Left renal cortex interstitium (tissue), 4 donors: ENCODE data around the gene TAAR9. TPM values are rescaled to one million over a fixed set of nuclear protein-coding genes. Genes with fewer than 3 reads are reported as not detected.
"Not testable (repeated sequence)": the region's sequence is repeated elsewhere in the genome, so short reads cannot be mapped to it uniquely, and the experiment has no call there.

Source experiments
- DNase-seq, 4 donors: peaks; one replicate each; pipeline ENCODE4 v3.0.0-alpha.2; 2013; ENCODE audit warnings: low read depth in 4 of 4, low spot score in 2 of 4, missing footprints in 1 of 4
- polyA plus RNA-seq, 4 donors: library from polyadenylated mRNA; unstranded; fragments of 120-200 nt; gene quantifications; one replicate each; pipeline ENCODE4 v1.2.1, GENCODE V29; 2013; ENCODE audit not compliant: insufficient read length in 4 of 4

Gene TAAR9
- polyA plus RNA-seq, 4 donors = not detected

- no peak for DNase-seq
Observed at GRCh38 chr6:132513831-132514545, 24.1 kb upstream of the TAAR9 start.

- no peak for DNase-seq
Observed at GRCh38 chr6:132515386-132515785, 22.7 kb upstream of the TAAR9 start.

- DNase-seq = no peak
Observed at GRCh38 chr6:132520953-132521352, 17.1 kb upstream of the TAAR9 start.

GRCh38 chr6:132524646-132525045, 13.4 kb upstream of the TAAR9 start:
- no peak for DNase-seq

- no peak for DNase-seq
Observed at GRCh38 chr6:132525866-132526265, 12.2 kb upstream of the TAAR9 start.

- no peak for DNase-seq
Observed at GRCh38 chr6:132526461-132526860, 11.6 kb upstream of the TAAR9 start.

- no peak for DNase-seq
Observed at GRCh38 chr6:132527791-132528190, 10.3 kb upstream of the TAAR9 start.

- peak in 3 of 4 donors; percentile 54 to 60 (median 59) for DNase-seq
Observed at GRCh38 chr6:132530293-132530974, 7.6 kb upstream of the TAAR9 start.

GRCh38 chr6:132534546-132534945, 3.5 kb upstream of the TAAR9 start:
- DNase-seq = not testable (repeated sequence)

- no peak for DNase-seq
Observed at GRCh38 chr6:132537145-132537544, 932 bp upstream of the TAAR9 start.

- no peak for DNase-seq
Observed at GRCh38 chr6:132544826-132545225, 6.7 kb downstream of the TAAR9 start.

- no peak for DNase-seq
Observed at GRCh38 chr6:132548746-132549463, 10.8 kb downstream of the TAAR9 start.

GRCh38 chr6:132551214-132551613, 13.1 kb downstream of the TAAR9 start:
- no peak for DNase-seq

- no peak for DNase-seq
Observed at GRCh38 chr6:132552372-132552771, 14.3 kb downstream of the TAAR9 start, which contains the start of gene TAAR8. TAAR8 (plus strand) TSS chr6:132552672; CDS start chr6:132552693, 21 bp downstream.

- DNase-seq = not testable (repeated sequence)
Observed at GRCh38 chr6:132560087-132560486, 22.0 kb downstream of the TAAR9 start.

- DNase-seq = no peak
Observed at GRCh38 chr6:132566404-132566803, 28.3 kb downstream of the TAAR9 start.

GRCh38 chr6:132567566-132567965, 29.5 kb downstream of the TAAR9 start:
- DNase-seq = no peak

GRCh38 chr6:132568611-132569010, 30.5 kb downstream of the TAAR9 start:
- DNase-seq = no peak

GRCh38 chr6:132569170-132569569, 31.1 kb downstream of the TAAR9 start:
- DNase-seq = peak in 1 of 4 donors; percentile 6

GRCh38 chr6:132570221-132570777, 32.2 kb downstream of the TAAR9 start, which contains the start of gene TAAR6:
TAAR6 (plus strand) TSS chr6:132570322; CDS start chr6:132570322, 0 bp downstream.
- DNase-seq = no peak

- no peak for DNase-seq
Observed at GRCh38 chr6:132571774-132572173, 33.7 kb downstream of the TAAR9 start.
